ENCODE measurements around the gene INSL3. TPM values are rescaled to one million over a fixed set of nuclear protein-coding genes. Genes with fewer than 3 reads are reported as not detected.
A peak's percentile ranks its signal among the peaks of the same experiment; 100 is the strongest.

Gene INSL3
- total and polyA plus RNA-seq, 2 of the 13 experiments (the other 11 are each of a cell fraction or from before 2014, with no cell fraction given) = 0.30 TPM; not detected in 1

- TF ChIP-seq ADNP (CRISPR knock-in tag; IDR thresholded peaks at IDR 0.05) (no peak), ZSCAN30 (CRISPR knock-in tag; IDR thresholded peaks at IDR 0.05) (no peak), FOXK1 (CRISPR knock-in tag; IDR thresholded peaks at IDR 0.05; ENCODE audit: borderline replicate concordance, low read depth) (no peak), PRMT3 (CRISPR knock-in tag; IDR thresholded peaks at IDR 0.05; ENCODE audit: borderline replicate concordance, low read depth) (no peak), ZNF264 (CRISPR knock-in tag; IDR thresholded peaks at IDR 0.05) (no peak), ZNF251 (CRISPR knock-in tag; IDR thresholded peaks at IDR 0.05) (no peak), HOXA5 (CRISPR knock-in tag; IDR thresholded peaks at IDR 0.05) (0 out of 2 replicates have a peak, but pooled peaks have one; percentile 58), ZNF3 (CRISPR knock-in tag; IDR thresholded peaks at IDR 0.05) (no peak), ZNF75D (CRISPR knock-in tag; IDR thresholded peaks at IDR 0.05; ENCODE audit: borderline replicate concordance) (no peak), HOXA3 (CRISPR knock-in tag; IDR thresholded peaks at IDR 0.05) (peak; percentile 50; the same call in 1 of the 2 replicates), KMT2B (CRISPR knock-in tag; IDR thresholded peaks at IDR 0.05) (no peak), HOXA7 (CRISPR knock-in tag; IDR thresholded peaks at IDR 0.05) (no peak), IRF2 (CRISPR knock-in tag; IDR thresholded peaks at IDR 0.05) (no peak), NFATC3 (CRISPR knock-in tag; IDR thresholded peaks at IDR 0.05) (no peak), SRSF1 (optimal IDR thresholded peaks at IDR 0.05; ENCODE audit: low read depth, low read length) (no peak), ZKSCAN5 (CRISPR knock-in tag; IDR thresholded peaks at IDR 0.05) (no peak), ZNF138 (CRISPR knock-in tag; IDR thresholded peaks at IDR 0.05; ENCODE audit: low read depth) (no peak), ZNF800 (CRISPR knock-in tag; IDR thresholded peaks at IDR 0.05) (no peak), MNT (IDR thresholded peaks at IDR 0.05) (no peak), ZEB1 (IDR thresholded peaks at IDR 0.05; ENCODE audit: insufficient replicate concordance, low read depth) (no peak), ZNF513 (CRISPR knock-in tag; conservative IDR thresholded peaks at IDR 0.05) (no peak), ZMAT3 (CRISPR knock-in tag; conservative IDR thresholded peaks at IDR 0.05) (no peak), ZNF567 (CRISPR knock-in tag; IDR thresholded peaks at IDR 0.05; ENCODE audit: borderline replicate concordance) (no peak), ZSCAN22 (CRISPR knock-in tag; IDR thresholded peaks at IDR 0.05) (no peak), GATA4 (IDR thresholded peaks at IDR 0.05; ENCODE audit: borderline replicate concordance, low read depth) (no peak), ZNF333 (CRISPR knock-in tag; IDR thresholded peaks at IDR 0.05; ENCODE audit: borderline replicate concordance) (no peak), ZNF501 (CRISPR knock-in tag; IDR thresholded peaks at IDR 0.05) (peak; percentile 38; the same call in 1 of the 2 replicates)
Measured at GRCh38 chr19:17855280-17856152, 34.2 kb upstream of the INSL3 start (continued).
